Loucy (cell line): ENCODE data around the gene IL17RE.

Experiments
- CTCF ChIP-seq: fragments of 200-600 bp; sonication (generic); conservative IDR thresholded peaks from 2 replicates; pipeline ENCODE4 v1.5.1; 2014; ENCODE audit warnings: mild to moderate bottlenecking, antibody characterized with exemption, low read length
- EZH2phosphoT487 ChIP-seq: fragments of 200-600 bp; IDR thresholded peaks from 2 replicates; pipeline ENCODE4 v1.6.1; 2018; ENCODE audit warnings: antibody characterized with exemption, mild to moderate bottlenecking, moderate library complexity, borderline replicate concordance

DNA sequence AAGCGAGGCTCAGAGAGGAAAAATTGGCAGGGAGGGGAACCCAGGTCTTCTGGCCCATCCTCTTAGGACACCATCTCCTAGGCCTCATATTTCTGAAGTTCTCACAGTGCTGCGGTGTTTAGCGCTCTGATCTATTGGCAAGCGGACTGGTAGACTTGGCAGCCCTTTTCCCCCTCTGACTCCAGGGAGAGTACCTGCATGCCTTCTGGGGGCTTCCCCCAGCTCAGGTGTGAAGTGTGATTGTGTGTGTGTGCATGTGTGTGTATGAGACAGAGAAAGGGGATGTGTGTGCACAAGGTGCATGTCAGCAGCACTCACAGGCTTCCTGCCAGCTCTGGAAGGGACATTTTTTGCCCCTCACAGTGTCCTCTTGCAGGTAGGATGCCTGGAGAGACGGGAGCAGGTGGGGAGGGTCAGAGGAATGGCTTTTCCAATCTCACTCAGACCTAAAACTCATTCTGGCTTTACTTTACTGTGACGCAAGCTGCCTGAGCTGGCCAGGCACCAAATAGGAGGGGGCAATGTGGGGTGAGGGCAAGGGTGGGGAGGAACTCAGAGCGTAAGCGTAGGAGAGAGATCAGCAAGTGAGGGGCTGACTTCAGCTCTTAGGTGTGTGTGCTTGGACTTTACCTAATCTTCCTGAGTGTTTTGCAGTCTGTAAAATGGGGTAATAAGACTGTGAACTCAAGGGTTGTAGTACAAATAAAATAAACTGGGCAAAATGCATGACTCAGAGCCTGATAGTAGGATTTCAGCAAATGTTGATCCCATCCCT, 4.0 kb upstream of the IL17RE start:
- TF ChIP-seq CTCF (no peak), EZH2phosphoT487 (no peak)
